Thymus (tissue), 11 donors: ENCODE data around the gene BTN3A1. TPM values are rescaled to one million over a fixed set of nuclear protein-coding genes. Genes with fewer than 3 reads are reported as not detected.
"Not testable (repeated sequence)": the region's sequence is repeated elsewhere in the genome, so short reads cannot be mapped to it uniquely, and the experiment has no call there.

Source experiments
- DNase-seq, 9 donors: peaks; one replicate each; pipeline ENCODE4 v3.0.0-alpha.2; 2013; ENCODE audit warnings: low spot score in 9 of 9, low read depth in 6 of 9, missing footprints in 1 of 9
- H3K27ac ChIP-seq, 2 donors: one replicate each; pipeline ENCODE4 v1.5.1; 2013; ENCODE audit warnings: control low read depth in 1 of 2, low read depth in 1 of 2, low read length in 1 of 2, mild to moderate bottlenecking in 1 of 2, moderate library complexity in 1 of 2
- H3K27me3 ChIP-seq, 2 donors: one replicate each; pipeline ENCODE4 v1.5.1; 2013; ENCODE audit warnings: low read length in 1 of 2; ENCODE audit not compliant: control insufficient read depth in 2 of 2, insufficient read depth in 1 of 2
- H3K36me3 ChIP-seq, 2 donors: one replicate each; pipeline ENCODE4 v1.5.1; 2013; ENCODE audit warnings: low read length in 1 of 2, mild to moderate bottlenecking in 1 of 2, moderate library complexity in 1 of 2; ENCODE audit not compliant: control insufficient read depth in 2 of 2, insufficient read depth in 2 of 2
- H3K4me1 ChIP-seq, 2 donors: one replicate each; pipeline ENCODE4 v1.5.1; 2013; ENCODE audit warnings: low read length in 2 of 2; ENCODE audit not compliant: control insufficient read depth in 2 of 2, insufficient read depth in 2 of 2
- H3K4me3 ChIP-seq, 2 donors: one replicate each; pipeline ENCODE4 v1.5.1; 2013; ENCODE audit warnings: low read length in 2 of 2, control low read depth in 1 of 2, mild to moderate bottlenecking in 1 of 2
- H3K9me3 ChIP-seq, 2 donors: one replicate each; pipeline ENCODE4 v1.5.1; 2013; ENCODE audit warnings: low read length in 1 of 2, mild to moderate bottlenecking in 1 of 2; ENCODE audit not compliant: control insufficient read depth in 2 of 2, insufficient read depth in 1 of 2
- WGBS: extraction: QIAGEN DNeasy Blood & Tissue Kit; methylation state at CpG from one replicate; pipeline ENCODE4 v1.1.7; 2013; 5-methylcytosine and 5-hydroxymethylcytosine counted together
- polyA plus RNA-seq: library from polyadenylated mRNA; stranded (reverse); fragments of 200-250 nt; gene quantifications from one replicate; pipeline ENCODE4 v1.2.3, GENCODE V29; 2013
- total RNA-seq: library from RNA; stranded (reverse); fragments of 120-200 nt; gene quantifications from one replicate; pipeline ENCODE4 v1.2.4, GENCODE V29; 2013
- donor health status: healthy.

Gene BTN3A1
- total and polyA plus RNA-seq, 2 donors = 27.5 to 32.7 TPM

- peaks cover 0 to 14% of the 10 kb centered on the region in 2 donors for H3K4me1 ChIP-seq
- H3K27me3 ChIP-seq = no peaks in the 10 kb centered on the region
- no peak for DNase-seq
- H3K27ac ChIP-seq = no peak overlapping the region
- peaks cover 49 to 68% of the 10 kb centered on the region in 2 donors for H3K36me3 ChIP-seq
- no peaks in the 10 kb centered on the region for H3K9me3 ChIP-seq
- 97% methylated on average over 12 of the region's 12 CpGs for WGBS
- no peak overlapping the region for H3K4me3 ChIP-seq
Measured at GRCh38 chr6:26372308-26373144, 29.5 kb upstream of the BTN3A1 start.

GRCh38 chr6:26375270-26375669 is 26.8 kb upstream of the BTN3A1 start:
- peaks cover 0 to 7% of the 10 kb centered on the region in 2 donors for H3K4me1 ChIP-seq
- H3K4me3 ChIP-seq = no peak overlapping the region
- H3K36me3 ChIP-seq = peaks cover 42 to 62% of the 10 kb centered on the region in 2 donors
- H3K27me3 ChIP-seq = no peaks in the 10 kb centered on the region
- H3K27ac ChIP-seq = peak overlapping the region in 1 of 2 donors; percentile 10
- no peak for DNase-seq
- no peaks in the 10 kb centered on the region for H3K9me3 ChIP-seq
- 38% methylated on average over 3 of the region's 3 CpGs for WGBS

- no peak overlapping the region for H3K4me3 ChIP-seq
- H3K27ac ChIP-seq = no peak overlapping the region
- H3K27me3 ChIP-seq = no peaks in the 10 kb centered on the region
- no peaks in the 10 kb centered on the region for H3K9me3 ChIP-seq
- no peak for DNase-seq
- peaks cover 0 to 7% of the 10 kb centered on the region in 2 donors for H3K4me1 ChIP-seq
- 93% methylated on average over 3 of the region's 3 CpGs for WGBS
- H3K36me3 ChIP-seq = peaks cover 34 to 47% of the 10 kb centered on the region in 2 donors
Measured at GRCh38 chr6:26377719-26378118, 24.4 kb upstream of the BTN3A1 start.

- H3K27ac ChIP-seq, H3K27me3 ChIP-seq, H3K4me3 ChIP-seq, H3K9me3 ChIP-seq, H3K4me1 ChIP-seq, DNase-seq: not testable (repeated sequence)
- peaks cover 30 to 43% of the 10 kb centered on the region in 2 donors for H3K36me3 ChIP-seq
Measured at GRCh38 chr6:26378143-26378542, 23.9 kb upstream of the BTN3A1 start.

GRCh38 chr6:26379292-26379691 is 22.8 kb upstream of the BTN3A1 start:
- no peak overlapping the region for H3K27ac ChIP-seq
- peaks cover 0 to 15% of the 10 kb centered on the region in 2 donors for H3K4me1 ChIP-seq
- no peak overlapping the region for H3K4me3 ChIP-seq
- 96% methylated on average over 3 of the region's 3 CpGs for WGBS
- peaks cover 26 to 32% of the 10 kb centered on the region in 2 donors for H3K36me3 ChIP-seq
- no peak for DNase-seq
- H3K9me3 ChIP-seq = no peaks in the 10 kb centered on the region
- no peaks in the 10 kb centered on the region for H3K27me3 ChIP-seq

GRCh38 chr6:26379740-26380139 is 22.3 kb upstream of the BTN3A1 start:
- peaks cover 24 to 27% of the 10 kb centered on the region in 2 donors for H3K36me3 ChIP-seq
- no peak overlapping the region for H3K27ac ChIP-seq
- no peak overlapping the region for H3K4me3 ChIP-seq
- no peaks in the 10 kb centered on the region for H3K27me3 ChIP-seq
- H3K9me3 ChIP-seq = no peaks in the 10 kb centered on the region
- H3K4me1 ChIP-seq = peaks cover 0 to 15% of the 10 kb centered on the region in 2 donors
- no peak for DNase-seq

GRCh38 chr6:26380256-26380655 is 21.8 kb upstream of the BTN3A1 start:
- Histone ChIP-seq H3K36me3 (peaks cover 19 to 22% of the 10 kb centered on the region in 2 donors), H3K27ac (no peak overlapping the region), H3K4me1 (peaks cover 0 to 10% of the 10 kb centered on the region in 2 donors), H3K4me3 (no peak overlapping the region), H3K27me3 (no peaks in the 10 kb centered on the region), H3K9me3 (no peaks in the 10 kb centered on the region)
- WGBS = 97% methylated on average over 3 of the region's 3 CpGs
- no peak for DNase-seq

GRCh38 chr6:26382121-26382520 is 20.0 kb upstream of the BTN3A1 start:
- H3K4me3 ChIP-seq = no peak overlapping the region
- H3K27ac ChIP-seq = no peak overlapping the region
- peaks cover 6 to 8% of the 10 kb centered on the region in 2 donors for H3K36me3 ChIP-seq
- H3K4me1 ChIP-seq = peaks cover 0 to 7% of the 10 kb centered on the region in 2 donors
- DNase-seq = no peak
- H3K27me3 ChIP-seq = no peaks in the 10 kb centered on the region
- no peaks in the 10 kb centered on the region for H3K9me3 ChIP-seq
- 96% methylated on average over 6 of the region's 6 CpGs for WGBS

- peak overlapping the region; percentile 69 to 77 for H3K4me3 ChIP-seq
- peak in 3 of 9 donors; percentile 25 to 43 (median 30) for DNase-seq
- peak overlapping the region; percentile 25 to 75 for H3K27ac ChIP-seq
- no peaks in the 10 kb centered on the region for H3K9me3 ChIP-seq
- no peaks in the 10 kb centered on the region for H3K27me3 ChIP-seq
- WGBS = 27% methylated on average over 7 of the region's 7 CpGs
- no peaks in the 10 kb centered on the region for H3K36me3 ChIP-seq
- H3K4me1 ChIP-seq = peaks cover 0 to 7% of the 10 kb centered on the region in 2 donors
Measured at GRCh38 chr6:26383624-26384417, 18.3 kb upstream of the BTN3A1 start.
